Testis (tissue), 2 donors: ENCODE results near the gene TAF9.

Experiments used
- POLR2A ChIP-seq: fragments of 450-650 bp; IDR thresholded peaks from one replicate; pipeline ENCODE4 v1.6.1; 2017; ENCODE audit warnings: antibody characterized with exemption, mild to moderate bottlenecking, moderate library complexity
- TF ChIP-seq, protein P1 (sequence below), 3 experiments: fragments of 450-650 bp in 2 of 3; fragments of 200-600 bp in 1 of 3; sonication (generic) in 1 of 3; IDR thresholded peaks; one replicate each; pipeline ENCODE4 v1.5.1; 2016 to 2019; ENCODE audit warnings: antibody characterized with exemption in 3 of 3, mild to moderate bottlenecking in 2 of 3, moderate library complexity in 1 of 3

DNA sequence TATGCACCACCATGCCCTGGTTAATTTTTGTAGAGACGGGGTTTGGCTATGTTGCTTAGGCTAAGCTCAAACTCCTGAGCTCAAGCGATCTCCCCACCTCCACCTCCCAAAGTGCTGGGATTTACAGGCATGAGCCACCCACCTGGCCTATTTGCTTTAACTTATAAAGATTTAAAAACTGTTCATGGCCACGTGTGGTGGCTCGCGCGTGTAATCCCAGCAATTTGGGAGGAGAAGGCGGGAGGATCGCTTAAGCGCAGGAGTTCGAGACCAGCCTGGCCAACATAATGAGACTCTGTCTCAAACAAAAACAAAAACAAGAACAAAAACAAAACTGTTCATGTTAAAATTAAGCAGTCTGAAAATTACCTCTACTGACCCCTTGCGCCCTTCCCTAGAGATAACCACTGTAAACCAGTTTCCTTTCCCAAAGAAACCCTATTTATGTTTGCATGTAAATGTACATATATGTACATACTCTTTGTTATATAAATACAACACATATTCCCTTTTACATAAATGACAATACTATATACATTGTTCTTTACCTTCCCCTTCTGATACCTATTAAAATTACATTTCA is 1.5 kb downstream of the TAF9 start:
- TF ChIP-seq, protein P1, sequence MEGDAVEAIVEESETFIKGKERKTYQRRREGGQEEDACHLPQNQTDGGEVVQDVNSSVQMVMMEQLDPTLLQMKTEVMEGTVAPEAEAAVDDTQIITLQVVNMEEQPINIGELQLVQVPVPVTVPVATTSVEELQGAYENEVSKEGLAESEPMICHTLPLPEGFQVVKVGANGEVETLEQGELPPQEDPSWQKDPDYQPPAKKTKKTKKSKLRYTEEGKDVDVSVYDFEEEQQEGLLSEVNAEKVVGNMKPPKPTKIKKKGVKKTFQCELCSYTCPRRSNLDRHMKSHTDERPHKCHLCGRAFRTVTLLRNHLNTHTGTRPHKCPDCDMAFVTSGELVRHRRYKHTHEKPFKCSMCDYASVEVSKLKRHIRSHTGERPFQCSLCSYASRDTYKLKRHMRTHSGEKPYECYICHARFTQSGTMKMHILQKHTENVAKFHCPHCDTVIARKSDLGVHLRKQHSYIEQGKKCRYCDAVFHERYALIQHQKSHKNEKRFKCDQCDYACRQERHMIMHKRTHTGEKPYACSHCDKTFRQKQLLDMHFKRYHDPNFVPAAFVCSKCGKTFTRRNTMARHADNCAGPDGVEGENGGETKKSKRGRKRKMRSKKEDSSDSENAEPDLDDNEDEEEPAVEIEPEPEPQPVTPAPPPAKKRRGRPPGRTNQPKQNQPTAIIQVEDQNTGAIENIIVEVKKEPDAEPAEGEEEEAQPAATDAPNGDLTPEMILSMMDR (IDR thresholded peaks at IDR 0.05): no peak
- TF ChIP-seq POLR2A: no peak
